Posterior cingulate gyrus (tissue), 11 donors: ENCODE results near the gene SLC30A7.
"Not testable (repeated sequence)": the region's sequence is repeated elsewhere in the genome, so short reads cannot be mapped to it uniquely, and the experiment has no call there.

Experiments used
- DNase-seq, 10 donors: peaks; one replicate each; pipeline versions ENCODE4 v3.0.0 to v3.0.0-alpha.2; 2020 to 2021; ENCODE audit warnings: mixed read lengths in 3 of 10
- intact Hi-C: fragments of 100-400 bp; cut with DNase I; formaldehyde crosslinking; loops from one replicate; pipeline ENCODE4 v1.15.1; 2023

The SLC30A7 gene

GRCh38 chr1:100895540-100896480 lies at the start of gene SLC30A7:
SLC30A7 (plus strand) TSS chr1:100896090; CDS start chr1:100896263, 173 bp downstream.
- peak; percentile 89 to 99 (median 94) for DNase-seq

GRCh38 chr1:100847361-100848082 lies 48.4 kb upstream of the SLC30A7 start:
- DNase-seq, result no peak
- intact Hi-C loops, result no loop called here

More at GRCh38 chr1:100895540-100896480, at the start of gene SLC30A7:
- intact Hi-C loops, result no loop called here

- no peak for DNase-seq
These were observed 44.2 kb upstream of the SLC30A7 start for GRCh38 chr1:100851726-100852125.

GRCh38 chr1:100852976-100853375 lies 42.9 kb upstream of the SLC30A7 start:
- DNase-seq, result no peak
- intact Hi-C loops, result no loop called here

More at GRCh38 chr1:100851726-100852125, 44.2 kb upstream of the SLC30A7 start:
- intact Hi-C loops, result no loop called here

- DNase-seq, intact Hi-C loops: not testable (repeated sequence)
These were observed 40.8 kb upstream of the SLC30A7 start for GRCh38 chr1:100855116-100855515.

- intact Hi-C loops, result no loop called here
- DNase-seq, result no peak
These were observed 35.4 kb upstream of the SLC30A7 start for GRCh38 chr1:100860397-100860991.

GRCh38 chr1:100861379-100861778 lies 34.5 kb upstream of the SLC30A7 start:
- intact Hi-C loops, result no loop called here
- no peak for DNase-seq

GRCh38 chr1:100862591-100862990 lies 33.3 kb upstream of the SLC30A7 start:
- no peak for DNase-seq
- intact Hi-C loops, result no loop called here

- intact Hi-C loops, result no loop called here
- DNase-seq, result no peak
These were observed 29.6 kb upstream of the SLC30A7 start for GRCh38 chr1:100866041-100866900.

GRCh38 chr1:100866901-100867206 lies 29.0 kb upstream of the SLC30A7 start:
- DNase-seq, result no peak
- intact Hi-C loops, result no loop called here

GRCh38 chr1:100868364-100868995 lies 27.4 kb upstream of the SLC30A7 start:
- no peak for DNase-seq
- intact Hi-C loops, result loop anchor here (1.0 to 2.0 kb wide), 3 partner anchors 262 to 1060 kb away; no protein-coding TSS in a partner anchor

GRCh38 chr1:100869996-100870395 lies 25.9 kb upstream of the SLC30A7 start:
- DNase-seq, result no peak
- intact Hi-C loops, result loop anchor here (2.0 kb wide), 2 partner anchors 263 to 1061 kb away; no protein-coding TSS in a partner anchor

- no peak for DNase-seq
- intact Hi-C loops, result no loop called here
These were observed 21.5 kb upstream of the SLC30A7 start for GRCh38 chr1:100874433-100874832.

- intact Hi-C loops, result no loop called here
- no peak for DNase-seq
These were observed 20.7 kb upstream of the SLC30A7 start for GRCh38 chr1:100875228-100875627.

GRCh38 chr1:100876291-100876690 lies 19.6 kb upstream of the SLC30A7 start:
- DNase-seq, result no peak
- intact Hi-C loops, result no loop called here

GRCh38 chr1:100879422-100879821 lies 16.5 kb upstream of the SLC30A7 start:
- intact Hi-C loops, result no loop called here
- no peak for DNase-seq

GRCh38 chr1:100881687-100882086 lies 14.2 kb upstream of the SLC30A7 start:
- DNase-seq, result no peak
- intact Hi-C loops, result no loop called here

- intact Hi-C loops, result no loop called here
These were observed 13.2 kb upstream of the SLC30A7 start for GRCh38 chr1:100882698-100883097.

GRCh38 chr1:100883963-100884362 lies 11.9 kb upstream of the SLC30A7 start:
- no peak for DNase-seq
- intact Hi-C loops, result no loop called here

More at GRCh38 chr1:100882698-100883097, 13.2 kb upstream of the SLC30A7 start:
- no peak for DNase-seq

GRCh38 chr1:100889007-100889406 lies 6.9 kb upstream of the SLC30A7 start:
- intact Hi-C loops, result not testable (repeated sequence)

More at GRCh38 chr1:100889007-100889406, 6.9 kb upstream of the SLC30A7 start:
- DNase-seq, result not testable (repeated sequence)
